HUES64 (cell line): ENCODE measurements around the gene LPAR5. TPM values are rescaled to one million over a fixed set of nuclear protein-coding genes. Genes with fewer than 3 reads are reported as not detected.
A peak's percentile ranks its signal among the peaks of the same experiment; 100 is the strongest.

Experiments used
- H3K27ac ChIP-seq: 2 replicates; pipeline ENCODE4 v1.7.0; 2013; ENCODE audit warnings: low read depth, low read length, inconsistent platforms
- H3K27me3 ChIP-seq: 2 replicates; pipeline ENCODE4 v1.6.1; 2013; ENCODE audit warnings: mild to moderate bottlenecking, low read length; ENCODE audit not compliant: insufficient read depth
- H3K36me3 ChIP-seq: 2 replicates; pipeline ENCODE4 v1.6.1; 2013; ENCODE audit warnings: mild to moderate bottlenecking, low read length; ENCODE audit not compliant: insufficient read depth
- H3K4me1 ChIP-seq: 2 replicates; pipeline ENCODE4 v1.6.1; 2013; ENCODE audit warnings: mild to moderate bottlenecking, low read length, moderate library complexity; ENCODE audit not compliant: insufficient read depth
- H3K4me3 ChIP-seq: 2 replicates; pipeline ENCODE4 v1.5.1; 2013; ENCODE audit warnings: mild to moderate bottlenecking, low read length, moderate library complexity
- H3K9ac ChIP-seq: 2 replicates; pipeline ENCODE4 v1.6.1; 2013; ENCODE audit warnings: mild to moderate bottlenecking, low read depth, low read length
- H3K9me3 ChIP-seq: 2 replicates; pipeline ENCODE4 v1.6.1; 2013; ENCODE audit warnings: low read depth, low read length; ENCODE audit not compliant: insufficient read depth
- WGBS: fragments of 150-250, 120-280 bp; methylation state at CpG from one replicate; pipeline ENCODE4 v1.1.7; 2013; ENCODE audit warnings: missing lambda C conversion rate; 5-methylcytosine and 5-hydroxymethylcytosine counted together
- polyA plus RNA-seq, 2 experiments: library from polyadenylated mRNA; stranded (reverse); fragments of 50-300 nt; gene quantifications; one replicate each; pipeline ENCODE4 v1.2.3, GENCODE V29; 2013

The LPAR5 gene
- 0.30 TPM for polyA plus RNA-seq (2013, experiment 1 of 2)
- 0.51 TPM for polyA plus RNA-seq (2013, experiment 2 of 2)

- Histone ChIP-seq H3K27me3 (no peaks in the 10 kb centered on the region; the same call in 1 of the 2 replicates), H3K4me1 (peaks cover 7% of the 10 kb centered on the region; the same call in 1 of the 2 replicates), H3K27ac (no peak within 1 kb of the TSS), H3K9ac (no peak within 1 kb of the TSS), H3K4me3 (no peak within 1 kb of the TSS), H3K9me3 (no peaks in the 10 kb centered on the region), H3K36me3 (no peaks in the 10 kb centered on the region)
- 59% methylated on average over 18 of the region's 18 CpGs for WGBS
Measured at GRCh38 chr12:6635856-6636531, at the start of gene LPAR5. LPAR5 (minus strand) TSS chr12:6635959; CDS start chr12:6621248, 14,711 bp downstream.

DNA sequence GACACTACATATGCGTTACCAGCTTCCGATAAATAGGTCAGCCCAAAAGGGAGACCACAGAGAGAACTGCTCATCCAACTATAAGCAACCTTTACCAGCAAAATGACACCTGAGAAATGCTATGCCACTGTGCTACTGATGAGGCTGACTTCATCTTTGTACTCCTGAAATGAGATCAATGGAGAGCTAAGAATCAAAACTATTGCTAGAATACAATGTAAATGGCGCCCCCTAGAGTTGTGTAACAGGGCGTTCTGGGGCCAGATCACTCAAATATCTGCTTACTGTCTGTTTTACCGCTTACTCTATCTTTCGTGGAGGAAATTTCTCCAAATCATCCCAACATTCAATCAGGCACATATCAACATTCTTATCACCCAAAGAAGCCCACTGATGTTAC lies 48.9 kb upstream of the LPAR5 start:
- H3K4me3 ChIP-seq: no peak overlapping the region
- peaks cover 36% of the 10 kb centered on the region for H3K36me3 ChIP-seq
- no peak overlapping the region for H3K9ac ChIP-seq
- 71% methylated on average over 6 of the region's 6 CpGs for WGBS
- H3K27ac ChIP-seq: no peak overlapping the region
- no peaks in the 10 kb centered on the region for H3K9me3 ChIP-seq
- peaks cover 9% of the 10 kb centered on the region; the same call in 1 of the 2 replicates for H3K4me1 ChIP-seq
- no peaks in the 10 kb centered on the region for H3K27me3 ChIP-seq

- Histone ChIP-seq H3K4me1 (no peaks in the 10 kb centered on the region), H3K36me3 (peaks cover 88% of the 10 kb centered on the region), H3K9ac (no peak overlapping the region), H3K9me3 (no peaks in the 10 kb centered on the region), H3K27ac (no peak overlapping the region), H3K27me3 (no peaks in the 10 kb centered on the region), H3K4me3 (no peak overlapping the region)
- WGBS: 92% methylated on average over 5 of the region's 5 CpGs
Measured at GRCh38 chr12:6676962-6677361, 41.2 kb upstream of the LPAR5 start.

DNA sequence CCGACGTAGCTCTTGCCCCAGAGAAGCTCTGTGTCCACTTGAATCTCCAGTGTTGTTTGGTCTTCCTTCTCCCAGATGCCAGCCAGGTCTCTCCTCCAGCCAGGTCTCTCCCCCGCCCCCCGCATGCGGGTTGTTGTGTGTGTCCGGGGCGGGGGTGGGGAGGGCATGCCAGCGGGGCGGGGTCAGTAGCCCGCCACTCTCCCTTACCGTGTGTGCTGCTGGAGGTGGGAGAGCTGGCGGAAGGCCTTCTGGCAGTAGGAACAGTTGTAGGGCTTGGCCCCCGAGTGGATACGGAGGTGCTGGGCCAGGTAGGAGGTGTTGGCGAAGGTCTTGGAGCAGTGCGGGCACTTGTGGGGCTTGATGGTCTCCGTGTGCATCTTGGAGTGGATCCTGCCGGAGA lies 36.4 kb upstream of the LPAR5 start:
- Histone ChIP-seq H3K9ac (no peak overlapping the region), H3K4me1 (no peaks in the 10 kb centered on the region), H3K27ac (no peak overlapping the region), H3K4me3 (no peak overlapping the region), H3K27me3 (no peaks in the 10 kb centered on the region), H3K36me3 (peaks cover 97% of the 10 kb centered on the region), H3K9me3 (no peaks in the 10 kb centered on the region)
- WGBS: 95% methylated on average over 18 of the region's 18 CpGs

GRCh38 chr12:6667559-6668210 lies 31.9 kb upstream of the LPAR5 start:
- Histone ChIP-seq H3K27ac (no peak overlapping the region), H3K4me1 (no peaks in the 10 kb centered on the region), H3K9ac (no peak overlapping the region), H3K4me3 (no peak overlapping the region), H3K36me3 (peaks cover 66% of the 10 kb centered on the region), H3K27me3 (no peaks in the 10 kb centered on the region), H3K9me3 (no peaks in the 10 kb centered on the region)
- WGBS: 92% methylated on average over 8 of the region's 8 CpGs

DNA sequence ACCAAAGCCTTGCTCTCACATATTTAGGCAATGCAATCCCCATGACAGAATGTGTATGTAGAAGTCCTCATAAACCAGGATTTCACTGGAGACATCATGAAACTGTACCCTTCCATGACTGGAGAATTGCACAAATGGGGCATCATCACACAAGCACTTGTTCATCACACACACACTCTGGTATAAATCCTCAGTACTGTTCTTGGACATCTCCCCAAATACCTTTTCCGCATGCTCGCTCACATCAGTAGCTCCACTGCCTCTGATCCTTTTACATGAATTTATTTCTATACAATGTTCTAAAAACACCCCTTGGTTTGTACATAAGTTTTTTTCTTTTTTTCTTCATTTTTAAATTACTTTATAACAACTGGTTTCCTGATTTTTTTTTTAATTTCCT lies 30.5 kb upstream of the LPAR5 start:
- peaks cover 52% of the 10 kb centered on the region for H3K36me3 ChIP-seq
- H3K9ac ChIP-seq: no peak overlapping the region
- no peak overlapping the region for H3K4me3 ChIP-seq
- WGBS: over 99% methylated on average over 2 of the region's 2 CpGs
- no peak overlapping the region for H3K27ac ChIP-seq
- H3K9me3 ChIP-seq: no peaks in the 10 kb centered on the region
- peaks cover 5% of the 10 kb centered on the region; the same call in 1 of the 2 replicates for H3K4me1 ChIP-seq
- H3K27me3 ChIP-seq: no peaks in the 10 kb centered on the region

GRCh38 chr12:6664902-6665301 lies 29.1 kb upstream of the LPAR5 start:
- 97% methylated on average over 2 of the region's 2 CpGs for WGBS
- no peaks in the 10 kb centered on the region for H3K9me3 ChIP-seq

GRCh38 chr12:6662906-6663742 lies 27.4 kb upstream of the LPAR5 start, which contains the start of gene ING4:
ING4 (minus strand) TSS chr12:6663119; CDS start chr12:6663101, 18 bp downstream.
- Histone ChIP-seq H3K27me3 (no peaks in the 10 kb centered on the region), H3K9ac (peak within 1 kb of the TSS; percentile 82), H3K36me3 (peaks cover 25% of the 10 kb centered on the region), H3K27ac (peak within 1 kb of the TSS; percentile 50), H3K9me3 (no peaks in the 10 kb centered on the region), H3K4me1 (peaks cover 5% of the 10 kb centered on the region; the same call in 1 of the 2 replicates), H3K4me3 (peak within 1 kb of the TSS; percentile 87)
- WGBS: 3% methylated on average over 37 of the region's 37 CpGs

More at GRCh38 chr12:6664902-6665301, 29.1 kb upstream of the LPAR5 start:
- Histone ChIP-seq H3K4me1 (peaks cover 5% of the 10 kb centered on the region; the same call in 1 of the 2 replicates), H3K4me3 (no peak overlapping the region), H3K36me3 (peaks cover 39% of the 10 kb centered on the region), H3K27me3 (no peaks in the 10 kb centered on the region), H3K27ac (no peak overlapping the region), H3K9ac (no peak overlapping the region)

- peak overlapping the region; percentile 20 for H3K27ac ChIP-seq
- 2% methylated on average over 9 of the region's 10 CpGs for WGBS
Measured at GRCh38 chr12:6662602-6662905, 26.8 kb upstream of the LPAR5 start.

GRCh38 chr12:6653987-6654386 lies 18.2 kb upstream of the LPAR5 start:
- H3K36me3 ChIP-seq: peaks cover 55% of the 10 kb centered on the region
- no peaks in the 10 kb centered on the region for H3K4me1 ChIP-seq
- no peak overlapping the region for H3K4me3 ChIP-seq
- no peak overlapping the region for H3K9ac ChIP-seq
- H3K27ac ChIP-seq: no peak overlapping the region
- 99% methylated on average over 5 of the region's 5 CpGs for WGBS
- H3K27me3 ChIP-seq: no peaks in the 10 kb centered on the region
- H3K9me3 ChIP-seq: no peaks in the 10 kb centered on the region

More at GRCh38 chr12:6662602-6662905, 26.8 kb upstream of the LPAR5 start:
- Histone ChIP-seq H3K27me3 (no peaks in the 10 kb centered on the region), H3K9ac (peak overlapping the region; percentile 82), H3K4me3 (peak overlapping the region; percentile 87), H3K36me3 (peaks cover 19% of the 10 kb centered on the region), H3K4me1 (peaks cover 5% of the 10 kb centered on the region; the same call in 1 of the 2 replicates), H3K9me3 (no peaks in the 10 kb centered on the region)

DNA sequence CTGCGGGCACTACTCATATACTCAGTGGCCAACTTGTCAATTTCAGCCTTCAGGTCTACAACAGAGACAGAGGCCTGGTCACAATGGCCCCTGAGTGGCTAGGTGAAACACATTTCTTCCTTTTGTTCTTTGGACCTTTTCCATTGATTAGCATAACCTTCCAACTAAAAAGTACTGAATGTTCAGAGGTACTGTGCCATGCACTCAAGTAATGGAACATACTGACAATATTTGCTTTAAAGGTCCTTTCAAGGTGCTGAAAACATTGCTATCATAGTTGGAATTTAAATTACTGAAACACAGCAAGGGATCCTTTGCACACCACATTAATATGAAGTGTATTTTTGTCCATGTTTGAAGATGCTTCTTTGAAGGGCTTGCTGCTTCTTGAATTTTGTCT lies 17.6 kb upstream of the LPAR5 start:
- peaks cover 52% of the 10 kb centered on the region for H3K36me3 ChIP-seq
- 100% methylated on average over 1 of the region's 1 CpG for WGBS
- no peaks in the 10 kb centered on the region for H3K4me1 ChIP-seq

More for the DNA sequence above, 17.6 kb upstream of the LPAR5 start:
- Histone ChIP-seq H3K9me3 (no peaks in the 10 kb centered on the region), H3K27me3 (no peaks in the 10 kb centered on the region), H3K4me3 (no peak overlapping the region), H3K27ac (no peak overlapping the region), H3K9ac (no peak overlapping the region)
